Activated CD4-positive, alpha-beta T cell treated with anti-CD3 and anti-CD28 coated beads, Interleukin-2, Interleukin-6, amounts not matched to agents 100 ng/mL and 50 ng/mL, durations not matched to agents 16 hours and 8 hours (primary cell): ENCODE results near the gene CRB3.
A peak's percentile ranks its signal among the peaks of the same experiment; 100 is the strongest.
"Not testable (repeated sequence)": the region's sequence is repeated elsewhere in the genome, so short reads cannot be mapped to it uniquely, and the experiment has no call there.

ENCODE experiments used
- DNase-seq: peaks from one replicate; pipeline ENCODE4 v3.0.0-alpha.2; 2020

CRB3 gene, protein sequence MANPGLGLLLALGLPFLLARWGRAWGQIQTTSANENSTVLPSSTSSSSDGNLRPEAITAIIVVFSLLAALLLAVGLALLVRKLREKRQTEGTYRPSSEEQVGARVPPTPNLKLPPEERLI

GRCh38 chr19:6464070-6464873 lies at the start of gene CRB3:
Gene CRB3 (plus strand): TSS chr19:6464271. CDS start chr19:6464702, 431 bp downstream.
- DNase-seq, result peak; percentile 21

- no peak for DNase-seq
Observed at GRCh38 chr19:6414793-6415590, 49.1 kb upstream of the CRB3 start.

GRCh38 chr19:6415591-6416190 lies 48.4 kb upstream of the CRB3 start:
- no peak for DNase-seq

DNA sequence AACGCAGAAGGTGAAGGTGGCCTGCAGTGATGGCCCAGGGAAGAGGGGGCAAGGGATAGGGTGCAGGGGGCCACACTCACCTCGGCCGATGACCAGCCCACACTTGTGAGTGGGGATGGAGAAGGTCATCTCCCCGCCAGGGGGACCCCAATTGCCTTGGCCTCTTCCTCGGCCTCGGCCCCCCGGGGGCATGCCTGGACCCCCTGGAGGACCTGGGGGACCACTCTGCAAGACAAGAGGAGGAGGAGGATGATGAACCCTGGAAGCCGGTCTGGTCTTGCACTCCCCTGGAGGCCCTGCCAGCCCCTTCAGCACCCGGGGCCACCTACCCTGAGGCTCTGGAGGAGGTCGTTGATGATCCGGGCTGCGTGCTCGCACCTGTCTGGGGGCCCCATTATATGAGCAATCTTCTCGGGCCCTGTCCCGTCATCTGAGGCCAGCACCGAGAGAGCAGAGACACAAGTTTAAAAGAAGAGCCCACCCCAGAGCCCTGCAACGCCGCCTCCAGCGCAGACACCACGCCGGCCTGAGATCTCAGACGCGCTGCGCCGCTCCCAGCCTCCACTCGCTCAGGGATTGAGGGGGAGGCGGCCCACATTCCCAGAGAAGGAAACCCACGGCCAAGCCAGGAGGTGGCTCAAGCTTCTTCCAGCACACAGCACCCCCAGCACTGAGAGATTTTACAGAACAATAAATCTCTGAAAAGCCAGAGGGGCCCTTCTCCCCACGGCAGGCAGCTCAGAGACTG lies 47.2 kb upstream of the CRB3 start:
- DNase-seq, result no peak

- no peak for DNase-seq
Observed at GRCh38 chr19:6417713-6418561, 46.1 kb upstream of the CRB3 start.

- DNase-seq, result no peak
Observed at GRCh38 chr19:6418562-6418932, 45.5 kb upstream of the CRB3 start.

DNA sequence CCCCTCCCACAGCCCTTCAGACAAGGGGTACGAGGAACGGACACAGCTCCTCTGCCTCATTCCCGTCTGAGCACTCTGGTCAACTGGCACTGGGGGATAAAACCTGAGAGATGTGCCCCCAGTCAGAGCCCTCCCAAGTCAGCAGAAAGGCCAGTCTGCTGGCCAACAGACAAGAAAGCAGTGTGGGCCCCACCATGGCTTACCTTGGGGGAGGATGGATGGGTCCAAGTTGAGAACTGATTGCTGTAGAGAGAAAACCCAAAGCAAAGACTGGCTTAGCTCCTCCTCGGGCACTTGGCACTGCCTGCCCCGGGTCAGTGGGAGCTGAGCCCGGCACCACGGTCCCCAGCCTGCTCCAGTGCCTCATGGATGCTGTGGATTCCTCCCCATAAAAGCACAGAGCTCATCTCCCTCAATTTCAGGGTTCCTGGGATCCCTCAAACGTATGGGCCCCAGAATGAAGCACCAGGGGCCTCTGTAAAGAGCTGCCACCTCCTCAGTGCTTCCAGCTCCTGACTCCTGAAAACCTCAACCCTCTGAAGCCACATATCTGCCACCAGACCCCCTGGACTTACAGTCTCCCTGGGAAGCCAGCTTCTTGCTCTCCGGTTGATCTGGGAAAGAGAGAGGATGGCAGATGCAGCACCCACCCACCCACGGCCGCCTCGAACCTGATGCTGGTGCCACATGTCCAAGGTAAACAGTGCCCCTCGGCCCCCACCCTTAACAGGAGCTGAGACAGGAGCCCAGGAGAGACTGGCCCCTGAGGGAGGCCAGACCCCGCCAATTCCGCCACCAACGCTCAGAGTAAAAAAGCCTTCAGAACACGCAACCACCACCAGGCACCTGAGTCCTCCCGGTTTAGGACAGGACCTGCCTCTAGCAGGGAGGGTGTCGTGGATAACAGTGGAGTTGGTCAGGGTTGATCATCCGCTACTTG lies 42.7 kb upstream of the CRB3 start:
- DNase-seq, result no peak

DNA sequence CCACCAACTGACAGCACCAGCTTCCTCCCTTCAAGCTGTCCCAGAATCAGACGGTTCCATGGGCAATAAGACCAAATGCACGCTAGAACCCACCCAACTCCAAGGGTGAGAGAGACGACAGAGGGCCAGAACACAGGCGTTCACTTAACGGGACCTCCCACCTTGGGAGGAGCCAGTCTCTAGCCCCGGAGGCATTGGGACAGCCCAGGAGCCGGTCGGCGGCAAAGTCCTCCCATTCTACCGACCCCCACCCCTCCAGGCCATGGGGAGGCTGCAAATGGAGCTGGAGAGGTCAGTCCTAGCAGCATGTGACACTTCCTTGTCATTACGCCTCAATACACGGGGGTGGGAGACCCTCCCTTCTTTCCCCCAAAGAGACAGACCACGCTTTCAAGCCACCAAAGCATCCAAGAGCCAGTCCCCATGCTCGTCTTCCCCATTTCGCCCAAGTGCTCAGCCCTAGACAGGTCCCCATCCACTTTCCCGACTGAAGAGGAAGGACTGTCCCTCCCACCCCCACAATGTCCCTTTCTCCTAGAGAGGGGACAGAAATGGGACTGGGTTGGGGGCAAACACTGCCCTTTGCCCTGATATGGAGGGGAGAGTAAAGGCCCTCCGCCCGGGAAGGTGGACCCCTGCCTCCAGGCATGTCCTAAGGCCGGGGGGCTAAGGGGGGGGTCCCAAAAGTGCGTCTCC lies 40.4 kb upstream of the CRB3 start:
- peak; percentile 59 for DNase-seq

DNA sequence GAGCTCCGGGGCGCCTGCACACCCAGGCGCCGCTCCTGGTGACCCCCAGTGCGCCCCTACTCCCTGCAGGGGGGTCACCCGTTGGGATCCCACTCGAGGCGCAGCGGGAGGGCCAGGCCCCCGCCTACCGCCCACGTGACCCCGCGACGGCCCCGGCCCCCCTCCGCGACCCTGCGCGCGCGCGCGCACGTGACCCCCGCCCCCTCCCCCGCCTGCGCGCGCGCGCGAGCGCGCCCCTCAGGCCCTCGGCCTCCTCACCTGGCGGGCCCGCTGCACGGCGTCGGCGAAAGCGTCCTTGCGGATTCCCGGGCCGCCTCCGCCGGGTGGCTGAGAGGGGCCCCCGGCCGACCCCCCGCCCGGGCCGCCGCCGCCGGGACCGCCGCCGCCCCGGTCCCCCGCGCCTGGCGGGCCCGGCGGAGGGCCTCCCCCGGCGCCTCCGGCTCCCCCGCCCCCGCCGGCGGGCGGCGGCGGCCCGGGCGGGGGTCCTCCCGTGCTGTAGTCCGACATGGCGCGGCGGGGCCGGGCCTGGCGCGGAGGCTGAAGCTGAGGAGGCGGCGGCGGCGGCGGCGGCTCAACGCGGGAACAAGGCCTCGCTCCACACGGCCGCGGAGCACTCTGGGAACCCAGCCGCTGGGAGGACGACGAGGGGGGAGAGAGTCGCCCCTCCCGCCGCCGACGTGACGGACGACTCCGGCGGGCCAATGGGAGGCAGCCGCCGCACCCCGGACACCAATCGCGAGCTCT lies 39.7 kb upstream of the CRB3 start, which contains the start of gene KHSRP:
KHSRP (minus strand) TSS at position 617 of the 744 bp plus-strand sequence; CDS start at position 507, 110 bp downstream.
- peak; percentile 34 for DNase-seq

- DNase-seq, result peak; percentile 100
Observed at GRCh38 chr19:6424939-6425731, 38.9 kb upstream of the CRB3 start.

DNA sequence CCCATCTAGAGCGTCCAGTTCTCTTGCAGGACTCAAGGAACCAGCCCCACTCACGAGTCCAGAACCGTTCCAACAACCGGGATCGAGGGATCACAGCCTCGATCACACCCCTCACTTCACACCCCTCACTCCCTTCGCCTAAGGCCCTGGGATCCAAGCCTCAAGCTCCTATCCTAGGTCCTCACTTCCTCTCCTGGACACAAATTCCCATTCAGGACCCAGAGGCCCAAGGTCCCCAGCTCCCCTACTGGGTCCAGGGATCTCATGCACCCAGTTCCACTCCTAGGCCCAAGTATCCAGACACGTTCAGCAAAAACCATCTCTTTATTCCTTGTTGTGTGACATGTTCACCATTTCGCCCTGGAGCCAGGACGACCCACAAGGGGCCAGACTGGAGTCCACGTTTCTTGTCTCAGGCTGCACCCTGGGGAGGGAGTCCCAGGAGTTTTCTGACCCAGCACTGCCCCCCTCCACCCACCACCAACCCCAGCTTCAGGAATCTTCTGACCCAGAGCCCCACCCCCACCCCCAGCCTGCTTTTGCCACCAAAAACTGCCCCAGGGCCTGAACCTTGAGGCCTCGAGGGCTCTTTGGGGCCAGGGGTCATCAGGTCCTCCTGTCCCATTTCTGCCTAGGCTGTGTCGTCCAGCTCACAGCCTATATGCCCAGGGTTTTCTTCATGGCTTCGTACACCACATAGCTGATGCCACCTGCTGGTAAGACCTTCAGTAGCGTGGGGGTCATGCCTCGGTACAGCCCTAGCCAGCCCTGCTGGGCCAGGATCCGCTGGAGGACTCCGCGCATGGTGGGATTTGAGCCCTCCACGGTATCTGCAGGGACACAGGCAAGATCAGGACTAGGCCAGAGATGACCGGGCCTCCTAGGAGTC lies 38.1 kb upstream of the CRB3 start:
- DNase-seq, result no peak

GRCh38 chr19:6427131-6427530 lies 36.9 kb upstream of the CRB3 start:
- no peak for DNase-seq

DNA sequence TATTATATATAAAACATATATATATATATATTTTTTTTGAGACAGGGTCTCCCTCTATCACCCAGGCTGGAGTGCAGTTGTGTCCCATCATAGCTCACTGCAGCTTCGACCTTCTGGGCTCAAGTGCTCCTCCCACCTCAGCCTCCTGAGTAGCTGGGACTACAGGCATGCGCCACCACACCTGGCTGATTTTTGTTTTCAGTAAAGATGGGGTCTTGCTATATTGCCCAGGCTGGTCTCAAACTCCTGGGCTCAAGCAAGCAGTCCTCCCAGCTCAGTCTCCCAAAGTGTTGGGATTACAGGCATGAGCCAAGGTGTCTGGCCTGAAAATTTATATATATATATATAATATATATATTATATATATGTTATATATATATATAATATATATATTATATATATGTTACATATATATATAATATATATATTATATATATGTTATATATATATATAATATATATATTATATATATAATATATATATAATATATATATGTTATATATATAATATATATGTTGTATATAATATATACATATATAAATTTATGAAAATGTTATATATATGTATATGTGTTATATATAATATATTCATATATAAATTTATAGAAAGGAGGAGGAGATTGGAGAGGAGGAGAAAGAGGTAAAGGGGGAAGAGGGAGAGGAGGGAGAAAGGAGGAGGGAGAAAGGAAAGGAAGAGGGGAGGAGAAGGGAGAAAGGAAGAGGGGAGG lies 35.2 kb upstream of the CRB3 start:
- not testable (repeated sequence) for DNase-seq

DNA sequence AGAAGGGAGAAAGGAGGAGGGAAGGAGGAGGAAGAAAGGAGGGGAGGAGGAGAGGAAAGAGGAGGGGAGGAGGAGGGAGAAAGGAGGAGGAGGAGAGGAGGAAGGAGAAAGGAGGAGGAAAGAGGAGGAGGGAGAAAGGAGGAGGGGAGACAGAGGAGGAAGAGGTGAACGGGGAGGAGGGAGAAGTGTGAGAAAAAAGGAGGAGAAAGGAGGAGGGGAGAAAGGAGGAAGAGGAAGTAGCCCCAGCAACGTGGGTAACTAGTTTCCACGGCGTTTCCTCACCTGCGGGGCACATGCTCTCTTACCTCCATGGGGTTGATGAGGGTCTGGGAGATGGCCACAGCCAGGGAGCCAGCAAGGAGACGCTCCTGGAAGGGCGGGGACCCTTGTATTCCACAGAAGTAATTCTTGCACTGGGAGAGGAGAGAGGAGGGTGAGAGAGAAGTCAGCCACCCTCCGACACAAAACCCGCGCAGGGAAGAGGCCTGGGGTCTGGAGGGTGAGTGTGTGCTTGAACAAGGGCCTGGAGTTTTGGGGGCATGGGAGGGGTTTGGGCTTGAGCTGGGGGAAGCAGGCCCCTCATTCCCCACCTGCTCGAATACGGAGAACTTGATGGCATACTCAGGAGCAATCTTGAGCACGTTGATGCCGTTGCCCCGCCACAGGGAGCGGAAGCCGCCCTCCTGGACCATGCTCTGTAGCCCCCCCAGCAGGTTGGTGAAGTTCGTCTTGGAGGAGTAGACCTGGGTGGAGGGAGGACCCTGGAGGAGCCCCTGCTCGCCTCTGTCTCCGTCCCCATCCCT lies 34.5 kb upstream of the CRB3 start:
- no peak for DNase-seq

GRCh38 chr19:6431891-6432290 lies 32.2 kb upstream of the CRB3 start:
- DNase-seq, result no peak

- DNase-seq, result no peak
Observed at GRCh38 chr19:6433165-6433564, 30.9 kb upstream of the CRB3 start.
